GM12878 (cell line): ENCODE data around the gene DST. TPM values are rescaled to one million over a fixed set of nuclear protein-coding genes. Genes with fewer than 3 reads are reported as not detected.

Source experiments
- ATAC-seq: fragments of 200-7000 bp; cut with Tn5 transposase; 3 replicates; pipeline ENCODE4 v1.9.1; 2020; ENCODE audit warnings: mild to moderate bottlenecking, moderate library complexity
- BruUV-seq: library from RNA; stranded (reverse); fragments of 400-500 nt; replicated peaks from 2 replicates; lab custom pipeline; 2021; lab: Mats Ljungman, UMichigan
- CTCF ChIA-PET: fragments of 300-600 bp; sonication (Branson Sonifier 250); formaldehyde crosslinking; extraction: SDS; loops from one replicate; lab custom pipeline; 2021; ENCODE audit warnings: inconsistent platforms; lab: Yijun Ruan, JAX
- POLR2A ChIA-PET: fragments of 350-600 bp; formaldehyde crosslinking; extraction: SDS; loops from one replicate; lab custom pipeline; 2021; ENCODE audit warnings: inconsistent platforms; lab: Charles Lee
- RAD21 ChIA-PET: fragments of 300-600 bp; sonication (Branson Sonifier 250); formaldehyde crosslinking; loops from one replicate; lab custom pipeline; 2023; ENCODE audit warnings: antibody characterized with exemption; ENCODE audit not compliant: unreplicated experiment; lab: Charles Lee
- SMC1A ChIA-PET: fragments of 300-600 bp; sonication (Branson Sonifier 250); formaldehyde crosslinking; loops from one replicate; lab custom pipeline; 2023; ENCODE audit not compliant: unreplicated experiment, uncharacterized antibody; lab: Charles Lee
- DNase-seq: peaks from one replicate; pipeline ENCODE4 v3.0.0-alpha.2; 2011; ENCODE audit warnings: low read depth, low spot score
- FAIRE-seq: peaks from 3 replicates; lab custom pipeline; 2011; peaks lifted over from hg19 to GRCh38; lab: Jason Lieb, UNC
- H2AFZ ChIP-seq: 2 replicates; pipeline ENCODE4 v1.6.0; 2011; ENCODE audit warnings: low read depth, low read length, control low read depth; ENCODE audit not compliant: control insufficient read depth
- H3K27ac ChIP-seq: 2 replicates; pipeline ENCODE4 v1.5.1; 2011; ENCODE audit warnings: control low read depth; ENCODE audit not compliant: control insufficient read depth, insufficient read depth
- H3K27me3 ChIP-seq, 2 experiments: replicated peaks in 1 of 2; 2 replicates each; pipeline versions ENCODE4 v1.6.0 to v1.6.1; 2011; ENCODE audit warnings: low read length in 1 of 2; ENCODE audit not compliant: control insufficient read depth in 2 of 2, insufficient read depth in 2 of 2
- H3K36me3 ChIP-seq, 2 experiments: 2 replicates each; pipeline ENCODE4 v1.5.1; 2011; ENCODE audit warnings: low read length in 1 of 2; ENCODE audit not compliant: control insufficient read depth in 2 of 2, insufficient read depth in 2 of 2
- H3K4me1 ChIP-seq: 2 replicates; pipeline ENCODE4 v1.6.1; 2011; ENCODE audit warnings: mild to moderate bottlenecking, low read length, moderate library complexity, mixed read lengths; ENCODE audit not compliant: control insufficient read depth, insufficient read depth
- H3K4me2 ChIP-seq: 2 replicates; pipeline ENCODE4 v1.6.0; 2011; ENCODE audit warnings: control low read depth; ENCODE audit not compliant: control insufficient read depth, insufficient read depth
- H3K4me3 ChIP-seq: fragments of 200-600 bp; sonication (generic); 2 replicates; pipeline ENCODE4 v1.5.1; 2016
- H3K79me2 ChIP-seq: 2 replicates; pipeline ENCODE4 v1.6.0; 2011; ENCODE audit warnings: low read length; ENCODE audit not compliant: control insufficient read depth, insufficient read depth
- H3K9ac ChIP-seq: 2 replicates; pipeline ENCODE4 v1.8.0; 2011; ENCODE audit warnings: low read length, control low read depth, mixed read lengths; ENCODE audit not compliant: control insufficient read depth, insufficient read depth
- H3K9me3 ChIP-seq: replicated peaks from 3 replicates; pipeline ENCODE4 v1.5.1; 2011; ENCODE audit warnings: mild to moderate bottlenecking, low read length; ENCODE audit not compliant: control insufficient read depth, insufficient read depth
- H4K20me1 ChIP-seq: 2 replicates; pipeline ENCODE4 v1.6.0; 2011; ENCODE audit not compliant: control insufficient read depth, insufficient read depth
- ATF3 ChIP-seq: IDR thresholded peaks from 2 replicates; pipeline ENCODE4 v1.6.1; 2011; ENCODE audit warnings: low read depth, mild to moderate bottlenecking, low read length, moderate library complexity, borderline replicate concordance; ENCODE audit errors: extremely low read depth
- BMI1 ChIP-seq: fragments of 450-650 bp; IDR thresholded peaks from 2 replicates; pipeline ENCODE4 v1.6.1; 2016; ENCODE audit warnings: mild to moderate bottlenecking, moderate library complexity, borderline replicate concordance
- CBFB ChIP-seq: IDR thresholded peaks from 2 replicates; pipeline ENCODE4 v1.6.1; 2016; ENCODE audit warnings: antibody characterized with exemption, low read depth
- CREB1 ChIP-seq: IDR thresholded peaks from 2 replicates; pipeline ENCODE4 v1.6.1; 2012; ENCODE audit warnings: low read depth, mild to moderate bottlenecking, inconsistent platforms
- EGR1 ChIP-seq, 2 experiments: IDR thresholded peaks; 1 replicate in 1 of 2; 2 replicates in 1 of 2; pipeline ENCODE4 v1.6.1; 2011 to 2012; ENCODE audit warnings: low read depth in 2 of 2, low read length in 2 of 2, borderline replicate concordance in 1 of 2, mild to moderate bottlenecking in 1 of 2, moderate library complexity in 1 of 2
- FOXK2 ChIP-seq: fragments of 450-650 bp; IDR thresholded peaks from 2 replicates; pipeline ENCODE4 v1.6.1; 2017; ENCODE audit warnings: mild to moderate bottlenecking, moderate library complexity
- IKZF1 ChIP-seq: fragments of 450-650 bp; conservative IDR thresholded peaks from 2 replicates; pipeline ENCODE4 v1.6.1; 2017; ENCODE audit warnings: antibody characterized with exemption, mild to moderate bottlenecking
- MEF2A ChIP-seq: IDR thresholded peaks from 2 replicates; pipeline ENCODE4 v1.6.1; 2011; ENCODE audit warnings: low read depth, mild to moderate bottlenecking, low read length, moderate library complexity; ENCODE audit not compliant: insufficient read depth
- MXI1 ChIP-seq: fragments of 150-350 bp; IDR thresholded peaks from 2 replicates; pipeline ENCODE4 v1.6.1; 2011; ENCODE audit warnings: low read depth, mild to moderate bottlenecking, inconsistent platforms, low read length, improper control_type of control experiment
- NFIC ChIP-seq: IDR thresholded peaks from 2 replicates; pipeline ENCODE4 v1.6.1; 2012; ENCODE audit warnings: low read depth, mild to moderate bottlenecking, inconsistent platforms, low read length, moderate library complexity
- NR2F1 ChIP-seq: fragments of 450-650 bp; conservative IDR thresholded peaks from 2 replicates; pipeline ENCODE4 v1.6.1; 2017; ENCODE audit warnings: mild to moderate bottlenecking
- NRF1 ChIP-seq: conservative IDR thresholded peaks from 2 replicates; pipeline ENCODE4 v1.6.1; 2011; ENCODE audit warnings: mild to moderate bottlenecking, low read depth, low read length, improper control_type of control experiment
- PAX5 ChIP-seq: IDR thresholded peaks from 2 replicates; pipeline ENCODE4 v1.6.1; 2011; ENCODE audit warnings: low read depth, low read length, borderline replicate concordance
- TCF7 ChIP-seq: IDR thresholded peaks from 2 replicates; pipeline ENCODE4 v1.6.1; 2014; ENCODE audit warnings: antibody characterized with exemption, borderline replicate concordance
- YBX1 ChIP-seq: fragments of 450-650 bp; IDR thresholded peaks from 2 replicates; pipeline ENCODE4 v1.6.1; 2016; ENCODE audit warnings: antibody characterized with exemption
- ZNF274 ChIP-seq: IDR thresholded peaks from one replicate; pipeline ENCODE4 v1.8.0; 2011; ENCODE audit not compliant: insufficient read length, insufficient read depth
- ZSCAN29 ChIP-seq: fragments of 450-650 bp; IDR thresholded peaks from 2 replicates; pipeline ENCODE4 v1.6.1; 2017; ENCODE audit warnings: mild to moderate bottlenecking, moderate library complexity
- ZZZ3 ChIP-seq: IDR thresholded peaks from 2 replicates; pipeline ENCODE4 v1.6.1; 2011; ENCODE audit warnings: low read depth; ENCODE audit not compliant: control insufficient read depth, insufficient read length
- WGBS: methylation state at CpG from one replicate; pipeline ENCODE4 v1.1.6; 2016; ENCODE audit warnings: low lambda C conversion rate; ENCODE audit not compliant: insufficient replicate concordance, insufficient coverage; ENCODE audit errors: missing lambda C conversion rate; 5-methylcytosine and 5-hydroxymethylcytosine counted together
- in situ Hi-C: fragments of 300-500 bp; cut with MboI; formaldehyde crosslinking; loops from 9 replicates; pipeline ENCODE4 v1.14.3; 2018; ENCODE audit warnings: mixed read lengths
- intact Hi-C: fragments of 100-400 bp; cut with micrococcal nuclease; formaldehyde crosslinking; loops from one replicate; pipeline ENCODE4 v1.14.2; 2022; ENCODE audit not compliant: unreplicated experiment
- polyA plus RNA-seq, 11 experiments: library from polyadenylated mRNA; depleted of rRNA in 4 of 11; unstranded in 6 of 11; stranded (reverse) in 5 of 11; fragments of >200 nt; fragmentation: Nextera tagmentation in 4 of 11; fragmentation: Illumina TruSeq in 1 of 11; extraction: Ambion mirVana in 4 of 11; extraction: Trizol in 1 of 11; gene quantifications; 1 replicate in 1 of 11; 2 replicates in 10 of 11; pipeline versions ENCODE4 v1.2.1 to v1.2.3, GENCODE V29; 2011 to 2016; ENCODE audit warnings: inconsistent platforms in 2 of 11, missing spikeins in 2 of 11, low read depth in 1 of 11
- total RNA-seq, 4 experiments: library from RNA; depleted of rRNA in 3 of 4; stranded (reverse); fragments of >200 nt in 3 of 4; fragmentation: Illumina TruSeq in 1 of 4; extraction: Trizol in 1 of 4; gene quantifications; 2 replicates each; pipeline versions ENCODE4 v1.2.1 to v1.2.3, GENCODE V29; 2013 to 2021
- TF ChIP-seq, protein P1 (sequence below): fragments of 450-650 bp; formaldehyde crosslinking; IDR thresholded peaks from 2 replicates; pipeline ENCODE4 v1.4.0; 2022; ENCODE audit warnings: mild to moderate bottlenecking, moderate library complexity
- TF ChIP-seq, protein P2 (sequence below), 3 experiments: IDR thresholded peaks in 2 of 3; conservative IDR thresholded peaks in 1 of 3; 2 replicates each; pipeline ENCODE4 v1.5.1; 2011; ENCODE audit warnings: low read depth in 3 of 3, low read length in 3 of 3, mild to moderate bottlenecking in 3 of 3, control low read depth in 2 of 3, moderate library complexity in 2 of 3, inconsistent platforms in 1 of 3, mixed read lengths in 1 of 3; ENCODE audit not compliant: control insufficient read depth in 2 of 3, insufficient read depth in 1 of 3; ENCODE audit errors: extremely low read depth in 1 of 3

The DST gene
- total and polyA plus RNA-seq, 10 of the 15 experiments (the other 5 are each of a cell fraction or from before 2014, with no cell fraction given) = 32.1 to 156 (median 75.0) TPM

DNA sequence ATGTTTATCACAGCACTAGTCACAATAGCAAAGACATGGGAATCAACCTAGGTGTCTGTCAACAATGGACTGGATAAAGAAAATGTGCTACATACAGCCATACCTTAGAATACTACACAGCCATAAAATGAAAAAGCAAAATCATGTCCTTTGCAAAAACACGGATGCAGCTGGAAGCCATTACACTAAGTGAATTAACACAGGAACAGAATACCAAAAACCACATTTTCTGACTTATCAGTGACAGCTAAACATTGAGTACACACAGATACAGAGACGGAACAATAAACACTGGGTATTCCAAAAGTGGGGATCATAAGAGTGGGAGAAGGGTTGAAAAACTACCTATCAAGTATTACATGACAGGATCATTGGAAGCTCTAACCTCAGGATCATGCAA lies 43.3 kb upstream of the DST start:
- ChIA-PET CTCF (interaction anchor here (0.7 to 1.5 kb wide), 4 partner anchors 12 to 42 kb away, joined by 3 to 4 read pairs (median 3); no protein-coding TSS in a partner anchor), RAD21 (no interaction called here), SMC1A (interaction anchor here (0.6 to 1.0 kb wide), 2 partner anchors 13 to 21 kb away, joined by 3 read pairs; no protein-coding TSS in a partner anchor), POLR2A (no interaction called here)
- intact Hi-C loops (no loop called here), in situ Hi-C loops (no loop called here)
- Histone ChIP-seq H4K20me1 (no peaks in the 10 kb centered on the region), H3K27ac (no peak overlapping the region), H3K27me3 (no peaks in the 10 kb centered on the region), H2AFZ (no peak overlapping the region), H3K9ac (no peak overlapping the region), H3K4me3 (no peak overlapping the region), H3K79me2 (peaks cover 2% of the 10 kb centered on the region; the same call in 1 of the 2 replicates), H3K9me3 (no peaks in the 10 kb centered on the region), H3K4me2 (no peak overlapping the region), H3K4me1 (peaks cover 12% of the 10 kb centered on the region), H3K36me3 (peaks cover 0 to 10% of the 10 kb centered on the region in 2 experiments; a peak in 2 of 4 replicates)
- no peak for ATAC-seq
- WGBS = 76% methylated on average over 2 of the region's 2 CpGs
- no TSS peak for BruUV-seq
- no peak for DNase-seq
- TF ChIP-seq YBX1 (no peak), PAX5 (no peak), NRF1 (no peak), ZSCAN29 (no peak), ZZZ3 (no peak), BMI1 (no peak), EGR1 (IDR thresholded peaks at IDR 0.05; ENCODE audit: borderline replicate concordance in 1 of 2, low read depth in 2 of 2, low read length in 2 of 2) (no peak), ZNF274 (no peak), TCF7 (no peak), ATF3 (no peak), FOXK2 (no peak), MEF2A (no peak), CREB1 (no peak), NR2F1 (no peak), CBFB (no peak), NFIC (no peak), IKZF1 (no peak), MXI1 (no peak)
- TF ChIP-seq, protein P1, sequence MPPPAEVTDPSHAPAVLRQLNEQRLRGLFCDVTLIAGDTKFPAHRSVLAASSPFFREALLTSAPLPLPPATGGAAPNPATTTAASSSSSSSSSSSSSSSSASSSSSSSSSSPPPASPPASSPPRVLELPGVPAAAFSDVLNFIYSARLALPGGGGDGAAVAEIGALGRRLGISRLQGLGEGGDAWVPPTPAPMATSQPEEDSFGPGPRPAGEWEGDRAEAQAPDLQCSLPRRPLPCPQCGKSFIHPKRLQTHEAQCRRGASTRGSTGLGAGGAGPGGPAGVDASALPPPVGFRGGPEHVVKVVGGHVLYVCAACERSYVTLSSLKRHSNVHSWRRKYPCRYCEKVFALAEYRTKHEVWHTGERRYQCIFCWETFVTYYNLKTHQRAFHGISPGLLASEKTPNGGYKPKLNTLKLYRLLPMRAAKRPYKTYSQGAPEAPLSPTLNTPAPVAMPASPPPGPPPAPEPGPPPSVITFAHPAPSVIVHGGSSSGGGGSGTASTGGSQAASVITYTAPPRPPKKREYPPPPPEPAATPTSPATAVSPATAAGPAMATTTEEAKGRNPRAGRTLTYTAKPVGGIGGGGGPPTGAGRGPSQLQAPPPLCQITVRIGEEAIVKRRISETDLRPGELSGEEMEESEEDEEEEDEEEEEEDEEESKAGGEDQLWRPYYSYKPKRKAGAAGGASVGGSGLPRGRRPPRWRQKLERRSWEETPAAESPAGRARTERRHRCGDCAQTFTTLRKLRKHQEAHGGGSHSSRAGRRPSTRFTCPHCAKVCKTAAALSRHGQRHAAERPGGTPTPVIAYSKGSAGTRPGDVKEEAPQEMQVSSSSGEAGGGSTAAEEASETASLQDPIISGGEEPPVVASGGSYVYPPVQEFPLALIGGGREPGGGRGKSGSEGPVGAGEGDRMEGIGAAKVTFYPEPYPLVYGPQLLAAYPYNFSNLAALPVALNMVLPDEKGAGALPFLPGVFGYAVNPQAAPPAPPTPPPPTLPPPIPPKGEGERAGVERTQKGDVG (CRISPR knock-in tag) = no peak
- TF ChIP-seq, protein P2, sequence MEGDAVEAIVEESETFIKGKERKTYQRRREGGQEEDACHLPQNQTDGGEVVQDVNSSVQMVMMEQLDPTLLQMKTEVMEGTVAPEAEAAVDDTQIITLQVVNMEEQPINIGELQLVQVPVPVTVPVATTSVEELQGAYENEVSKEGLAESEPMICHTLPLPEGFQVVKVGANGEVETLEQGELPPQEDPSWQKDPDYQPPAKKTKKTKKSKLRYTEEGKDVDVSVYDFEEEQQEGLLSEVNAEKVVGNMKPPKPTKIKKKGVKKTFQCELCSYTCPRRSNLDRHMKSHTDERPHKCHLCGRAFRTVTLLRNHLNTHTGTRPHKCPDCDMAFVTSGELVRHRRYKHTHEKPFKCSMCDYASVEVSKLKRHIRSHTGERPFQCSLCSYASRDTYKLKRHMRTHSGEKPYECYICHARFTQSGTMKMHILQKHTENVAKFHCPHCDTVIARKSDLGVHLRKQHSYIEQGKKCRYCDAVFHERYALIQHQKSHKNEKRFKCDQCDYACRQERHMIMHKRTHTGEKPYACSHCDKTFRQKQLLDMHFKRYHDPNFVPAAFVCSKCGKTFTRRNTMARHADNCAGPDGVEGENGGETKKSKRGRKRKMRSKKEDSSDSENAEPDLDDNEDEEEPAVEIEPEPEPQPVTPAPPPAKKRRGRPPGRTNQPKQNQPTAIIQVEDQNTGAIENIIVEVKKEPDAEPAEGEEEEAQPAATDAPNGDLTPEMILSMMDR (IDR thresholded peaks at IDR 0.05 in 2 of 3, conservative IDR thresholded peaks at IDR 0.05 in 1 of 3; ENCODE audit: control insufficient read depth in 2 of 3, extremely low read depth in 1 of 3, insufficient read depth in 1 of 3, low read depth in 3 of 3, low read length in 3 of 3) = no peak
- no peak for FAIRE-seq
